HL-60 (cell line): ENCODE data around the gene ACVR1B.
A peak's percentile ranks its signal among the peaks of the same experiment; 100 is the strongest.

Experiments used
- DNase-seq, 2 experiments: peaks; one replicate each; pipeline ENCODE4 v3.0.0-alpha.2; 2010 to 2020; ENCODE audit warnings: low read depth in 1 of 2, low spot score in 1 of 2
- H3K27ac ChIP-seq: fragments of 250-450 bp; sonication (Bioruptor Pico); replicated peaks from 2 replicates; pipeline ENCODE4 v1.5.1; 2020; ENCODE audit warnings: mild to moderate bottlenecking, moderate library complexity
- H3K27me3 ChIP-seq: fragments of 250-450 bp; sonication (Bioruptor Pico); 2 replicates; pipeline ENCODE4 v1.5.1; 2021; ENCODE audit warnings: mild to moderate bottlenecking, moderate library complexity; ENCODE audit not compliant: insufficient read depth, poor library complexity, severe bottlenecking
- H3K4me3 ChIP-seq: replicated peaks from 2 replicates; pipeline ENCODE4 v1.5.1; 2011; ENCODE audit warnings: mild to moderate bottlenecking, control low read depth, low read length; ENCODE audit not compliant: insufficient read depth
- GABPA ChIP-seq: IDR thresholded peaks from 2 replicates; pipeline ENCODE4 v1.6.1; 2012; ENCODE audit warnings: low read depth
- POLR2AphosphoS5 ChIP-seq: IDR thresholded peaks from 2 replicates; pipeline ENCODE4 v1.6.1; 2012; ENCODE audit warnings: low read depth
- SPI1 ChIP-seq: IDR thresholded peaks from 2 replicates; pipeline ENCODE4 v1.6.1; 2012; ENCODE audit warnings: low read depth, mild to moderate bottlenecking, borderline replicate concordance
- TF ChIP-seq, protein P1 (sequence below): IDR thresholded peaks from one replicate; pipeline ENCODE4 v1.5.1; 2011; ENCODE audit warnings: low read length, control low read depth, inconsistent platforms; ENCODE audit not compliant: insufficient read depth
- TF ChIP-seq, protein P2 (sequence below): IDR thresholded peaks from 2 replicates; pipeline ENCODE4 v1.6.1; 2012; ENCODE audit warnings: low read depth; ENCODE audit not compliant: insufficient replicate concordance

The ACVR1B gene

DNA sequence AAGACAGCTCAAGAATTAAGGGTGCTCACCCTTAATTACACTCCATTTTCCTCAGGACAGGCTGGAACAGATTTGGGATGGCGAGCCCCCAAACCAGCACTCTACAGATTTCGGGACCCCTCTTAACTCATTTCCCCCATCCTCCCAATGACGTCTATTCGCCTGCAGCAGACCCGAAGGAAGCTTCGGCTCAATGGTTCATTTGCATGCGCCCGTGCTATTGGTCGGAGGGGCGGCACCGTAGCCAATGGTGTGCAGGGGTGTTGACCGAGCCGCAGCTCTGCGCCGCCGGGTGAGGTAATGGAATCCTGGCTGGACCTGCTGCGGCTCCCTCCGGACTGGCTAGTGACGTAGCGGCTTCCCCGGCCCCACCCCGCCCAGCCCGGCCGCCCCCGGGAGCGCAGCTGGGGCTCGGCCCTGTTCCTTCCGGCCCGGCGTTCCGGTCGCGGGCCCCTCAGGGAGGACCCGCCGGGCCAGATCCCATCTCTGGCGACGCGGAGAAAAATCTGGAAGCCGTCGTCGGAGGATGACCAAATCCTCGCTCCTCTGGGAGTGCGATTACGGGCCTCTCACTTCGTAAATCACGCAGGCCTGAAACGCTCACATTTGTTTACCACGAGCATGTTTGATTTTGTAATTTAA lies 81.4 kb downstream of the ACVR1B start:
- no peak for TF ChIP-seq POLR2AphosphoS5
- TF ChIP-seq, protein P1, sequence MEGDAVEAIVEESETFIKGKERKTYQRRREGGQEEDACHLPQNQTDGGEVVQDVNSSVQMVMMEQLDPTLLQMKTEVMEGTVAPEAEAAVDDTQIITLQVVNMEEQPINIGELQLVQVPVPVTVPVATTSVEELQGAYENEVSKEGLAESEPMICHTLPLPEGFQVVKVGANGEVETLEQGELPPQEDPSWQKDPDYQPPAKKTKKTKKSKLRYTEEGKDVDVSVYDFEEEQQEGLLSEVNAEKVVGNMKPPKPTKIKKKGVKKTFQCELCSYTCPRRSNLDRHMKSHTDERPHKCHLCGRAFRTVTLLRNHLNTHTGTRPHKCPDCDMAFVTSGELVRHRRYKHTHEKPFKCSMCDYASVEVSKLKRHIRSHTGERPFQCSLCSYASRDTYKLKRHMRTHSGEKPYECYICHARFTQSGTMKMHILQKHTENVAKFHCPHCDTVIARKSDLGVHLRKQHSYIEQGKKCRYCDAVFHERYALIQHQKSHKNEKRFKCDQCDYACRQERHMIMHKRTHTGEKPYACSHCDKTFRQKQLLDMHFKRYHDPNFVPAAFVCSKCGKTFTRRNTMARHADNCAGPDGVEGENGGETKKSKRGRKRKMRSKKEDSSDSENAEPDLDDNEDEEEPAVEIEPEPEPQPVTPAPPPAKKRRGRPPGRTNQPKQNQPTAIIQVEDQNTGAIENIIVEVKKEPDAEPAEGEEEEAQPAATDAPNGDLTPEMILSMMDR: no peak
- TF ChIP-seq SPI1: no peak
- TF ChIP-seq, protein P2, sequence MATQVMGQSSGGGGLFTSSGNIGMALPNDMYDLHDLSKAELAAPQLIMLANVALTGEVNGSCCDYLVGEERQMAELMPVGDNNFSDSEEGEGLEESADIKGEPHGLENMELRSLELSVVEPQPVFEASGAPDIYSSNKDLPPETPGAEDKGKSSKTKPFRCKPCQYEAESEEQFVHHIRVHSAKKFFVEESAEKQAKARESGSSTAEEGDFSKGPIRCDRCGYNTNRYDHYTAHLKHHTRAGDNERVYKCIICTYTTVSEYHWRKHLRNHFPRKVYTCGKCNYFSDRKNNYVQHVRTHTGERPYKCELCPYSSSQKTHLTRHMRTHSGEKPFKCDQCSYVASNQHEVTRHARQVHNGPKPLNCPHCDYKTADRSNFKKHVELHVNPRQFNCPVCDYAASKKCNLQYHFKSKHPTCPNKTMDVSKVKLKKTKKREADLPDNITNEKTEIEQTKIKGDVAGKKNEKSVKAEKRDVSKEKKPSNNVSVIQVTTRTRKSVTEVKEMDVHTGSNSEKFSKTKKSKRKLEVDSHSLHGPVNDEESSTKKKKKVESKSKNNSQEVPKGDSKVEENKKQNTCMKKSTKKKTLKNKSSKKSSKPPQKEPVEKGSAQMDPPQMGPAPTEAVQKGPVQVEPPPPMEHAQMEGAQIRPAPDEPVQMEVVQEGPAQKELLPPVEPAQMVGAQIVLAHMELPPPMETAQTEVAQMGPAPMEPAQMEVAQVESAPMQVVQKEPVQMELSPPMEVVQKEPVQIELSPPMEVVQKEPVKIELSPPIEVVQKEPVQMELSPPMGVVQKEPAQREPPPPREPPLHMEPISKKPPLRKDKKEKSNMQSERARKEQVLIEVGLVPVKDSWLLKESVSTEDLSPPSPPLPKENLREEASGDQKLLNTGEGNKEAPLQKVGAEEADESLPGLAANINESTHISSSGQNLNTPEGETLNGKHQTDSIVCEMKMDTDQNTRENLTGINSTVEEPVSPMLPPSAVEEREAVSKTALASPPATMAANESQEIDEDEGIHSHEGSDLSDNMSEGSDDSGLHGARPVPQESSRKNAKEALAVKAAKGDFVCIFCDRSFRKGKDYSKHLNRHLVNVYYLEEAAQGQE: no peak
- no peak for TF ChIP-seq GABPA
- DNase-seq: peak; percentile 79 to 94
- Histone ChIP-seq H3K27ac (0 out of 2 replicates have a peak overlapping the region, but pooled peaks have one; percentile 22), H3K27me3 (peaks cover 3% of the 10 kb centered on the region), H3K4me3 (peak overlapping the region; percentile 27)

DNA sequence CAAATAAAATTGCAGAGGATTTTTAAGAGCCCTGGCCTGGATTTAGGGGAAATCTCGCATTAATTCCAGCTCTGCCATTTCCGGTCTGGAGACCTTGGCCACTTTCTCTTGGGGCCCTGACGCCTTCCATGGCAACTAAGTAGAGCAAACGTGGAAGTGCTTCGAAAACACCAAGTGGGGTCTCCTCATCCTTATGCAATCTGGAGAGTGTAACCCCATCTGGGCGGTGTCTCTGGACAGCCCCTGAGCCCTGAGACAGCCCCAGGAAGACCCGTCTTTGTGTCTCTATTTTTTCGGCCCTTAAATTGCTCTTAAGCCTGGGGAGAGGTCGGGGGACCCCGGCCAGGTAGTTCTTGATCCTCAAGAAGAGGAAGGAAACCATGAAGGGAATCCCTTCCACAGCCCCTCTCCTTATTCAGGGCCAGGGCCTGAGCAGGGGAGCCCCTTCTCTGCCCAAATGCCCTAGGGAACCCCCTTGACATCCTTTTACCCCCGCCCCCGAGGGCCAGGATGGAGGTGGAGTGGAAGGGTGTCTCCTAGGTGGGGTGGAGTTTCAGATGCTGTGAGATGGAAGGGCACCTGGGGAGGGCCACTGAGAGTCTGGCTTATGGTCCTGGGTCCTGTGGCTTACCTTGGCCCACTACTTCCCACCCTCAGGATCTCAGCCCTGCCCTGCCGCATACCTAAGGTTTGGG lies 82.1 kb downstream of the ACVR1B start:
- Histone ChIP-seq H3K27ac (no peak overlapping the region), H3K4me3 (peak overlapping the region; percentile 27), H3K27me3 (peaks cover 3% of the 10 kb centered on the region)
- DNase-seq: no peak
- TF ChIP-seq, protein P2: no peak

DNA sequence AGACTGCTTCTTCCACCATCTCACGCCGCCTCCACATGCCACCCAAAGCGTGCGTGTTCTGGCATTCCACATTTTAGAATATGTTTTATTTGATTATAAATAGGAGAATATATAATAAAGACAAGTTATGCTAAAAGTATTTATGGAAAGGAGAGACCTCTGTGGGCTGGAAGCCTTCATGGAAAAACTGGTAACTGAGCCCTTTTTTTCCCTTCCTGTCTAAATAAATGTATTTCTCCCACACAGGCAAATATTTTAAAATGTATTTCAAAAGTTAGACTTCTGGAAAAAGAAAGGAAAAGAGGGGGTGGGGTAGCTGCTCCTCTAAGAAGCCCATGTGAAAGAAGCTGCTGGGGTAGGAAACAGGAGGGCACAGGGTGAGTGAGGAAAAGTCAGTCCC lies 83.7 kb downstream of the ACVR1B start:
- TF ChIP-seq, protein P2: no peak
- TF ChIP-seq POLR2AphosphoS5: no peak
- TF ChIP-seq SPI1: no peak
- TF ChIP-seq, protein P1: no peak
- no peak for TF ChIP-seq GABPA
- DNase-seq: no peak
- Histone ChIP-seq H3K27ac (no peak overlapping the region), H3K27me3 (peaks cover 3% of the 10 kb centered on the region), H3K4me3 (no peak overlapping the region)
